ENCODE data around the gene AANAT.

AANAT gene

GRCh38 chr17:76467366-76467765 is at the start of gene AANAT:
TSS of gene AANAT (plus strand) at chr17:76467603. CDS start at chr17:76468747, 1,144 bp downstream.
- FAIRE-seq = no peak

GRCh38 chr17:76419576-76420260 is 47.7 kb upstream of the AANAT start:
- DNase-seq (ENCODE audit: insufficient read length, low spot score) (no peak), FAIRE-seq (no peak)

More at GRCh38 chr17:76467366-76467765, at the start of gene AANAT:
- no peak for DNase-seq (ENCODE audit: insufficient read length, low spot score)

GRCh38 chr17:76420356-76421043 is 46.9 kb upstream of the AANAT start:
- DNase-seq (ENCODE audit: insufficient read length, low spot score) (no peak), FAIRE-seq (no peak)

- FAIRE-seq = no peak
- DNase-seq (ENCODE audit: insufficient read length, low spot score) = no peak
Observed at GRCh38 chr17:76421044-76421407, 46.4 kb upstream of the AANAT start.

GRCh38 chr17:76422406-76422805 is 45.0 kb upstream of the AANAT start:
- FAIRE-seq (no peak), DNase-seq (ENCODE audit: insufficient read length, low spot score) (no peak)

GRCh38 chr17:76422860-76423259 is 44.5 kb upstream of the AANAT start:
- FAIRE-seq (no peak), DNase-seq (ENCODE audit: insufficient read length, low spot score) (no peak)

- no peak for DNase-seq (ENCODE audit: insufficient read length, low spot score)
- FAIRE-seq = no peak
Observed at GRCh38 chr17:76426853-76427252, 40.5 kb upstream of the AANAT start.

GRCh38 chr17:76427501-76428231 is 39.7 kb upstream of the AANAT start:
- DNase-seq (ENCODE audit: insufficient read length, low spot score) = no peak
- peak; percentile 14 for FAIRE-seq

- no peak for DNase-seq (ENCODE audit: insufficient read length, low spot score)
Observed at GRCh38 chr17:76428511-76428910, 38.9 kb upstream of the AANAT start.

GRCh38 chr17:76431509-76431908 is 35.9 kb upstream of the AANAT start:
- DNase-seq (ENCODE audit: insufficient read length, low spot score) (no peak), FAIRE-seq (no peak)

More at GRCh38 chr17:76428511-76428910, 38.9 kb upstream of the AANAT start:
- FAIRE-seq = no peak

- no peak for FAIRE-seq
Observed at GRCh38 chr17:76432004-76432403, 35.4 kb upstream of the AANAT start.

GRCh38 chr17:76432712-76433336 is 34.6 kb upstream of the AANAT start:
- FAIRE-seq = peak; percentile 52
- DNase-seq (ENCODE audit: insufficient read length, low spot score) = no peak

More at GRCh38 chr17:76432004-76432403, 35.4 kb upstream of the AANAT start:
- DNase-seq (ENCODE audit: insufficient read length, low spot score) = no peak

GRCh38 chr17:76433693-76434092 is 33.7 kb upstream of the AANAT start:
- FAIRE-seq = no peak

GRCh38 chr17:76434870-76435269 is 32.5 kb upstream of the AANAT start:
- FAIRE-seq (no peak), DNase-seq (ENCODE audit: insufficient read length, low spot score) (no peak)

More at GRCh38 chr17:76433693-76434092, 33.7 kb upstream of the AANAT start:
- no peak for DNase-seq (ENCODE audit: insufficient read length, low spot score)

GRCh38 chr17:76435751-76436150 is 31.7 kb upstream of the AANAT start:
- FAIRE-seq (no peak), DNase-seq (ENCODE audit: insufficient read length, low spot score) (no peak)

- FAIRE-seq (no peak), DNase-seq (ENCODE audit: insufficient read length, low spot score) (no peak)
Observed at GRCh38 chr17:76437467-76438402, 29.7 kb upstream of the AANAT start.

GRCh38 chr17:76438906-76439305 is 28.5 kb upstream of the AANAT start:
- no peak for FAIRE-seq

GRCh38 chr17:76439314-76439928 is 28.0 kb upstream of the AANAT start:
- DNase-seq (ENCODE audit: insufficient read length, low spot score) = no peak
- no peak for FAIRE-seq

More at GRCh38 chr17:76438906-76439305, 28.5 kb upstream of the AANAT start:
- no peak for DNase-seq (ENCODE audit: insufficient read length, low spot score)

- DNase-seq (ENCODE audit: insufficient read length, low spot score) (no peak), FAIRE-seq (no peak)
Observed at GRCh38 chr17:76440751-76441362, 26.5 kb upstream of the AANAT start.
